HG03045 (cell line): ENCODE measurements around the gene LGALS3BP.

Source experiments
- ATAC-seq: cut with Tn5 transposase; IDR thresholded peaks from one replicate; pipeline ENCODE4 v1.9.1; 2021; ENCODE audit warnings: mild to moderate bottlenecking, moderate library complexity; ENCODE audit not compliant: unreplicated experiment

Gene LGALS3BP

DNA sequence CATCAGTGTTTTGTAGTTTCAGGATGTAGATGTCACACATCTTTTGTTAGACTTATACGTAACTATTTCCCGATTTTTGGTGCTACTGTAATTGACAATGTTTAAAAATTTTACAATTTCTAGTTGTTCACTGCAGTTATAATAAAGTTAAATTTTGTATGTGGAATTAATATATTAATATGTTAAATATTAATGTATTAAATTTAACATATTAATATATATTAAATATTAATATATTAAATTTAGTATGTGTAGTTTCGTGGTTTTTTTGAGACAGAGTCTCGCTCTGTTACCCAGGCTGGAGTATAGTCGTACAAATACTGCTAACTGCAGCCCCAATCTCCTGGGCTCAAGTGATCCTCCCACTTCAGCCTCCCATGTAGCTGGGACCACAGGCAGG is 5.7 kb upstream of the LGALS3BP start:
- ATAC-seq, result no peak

DNA sequence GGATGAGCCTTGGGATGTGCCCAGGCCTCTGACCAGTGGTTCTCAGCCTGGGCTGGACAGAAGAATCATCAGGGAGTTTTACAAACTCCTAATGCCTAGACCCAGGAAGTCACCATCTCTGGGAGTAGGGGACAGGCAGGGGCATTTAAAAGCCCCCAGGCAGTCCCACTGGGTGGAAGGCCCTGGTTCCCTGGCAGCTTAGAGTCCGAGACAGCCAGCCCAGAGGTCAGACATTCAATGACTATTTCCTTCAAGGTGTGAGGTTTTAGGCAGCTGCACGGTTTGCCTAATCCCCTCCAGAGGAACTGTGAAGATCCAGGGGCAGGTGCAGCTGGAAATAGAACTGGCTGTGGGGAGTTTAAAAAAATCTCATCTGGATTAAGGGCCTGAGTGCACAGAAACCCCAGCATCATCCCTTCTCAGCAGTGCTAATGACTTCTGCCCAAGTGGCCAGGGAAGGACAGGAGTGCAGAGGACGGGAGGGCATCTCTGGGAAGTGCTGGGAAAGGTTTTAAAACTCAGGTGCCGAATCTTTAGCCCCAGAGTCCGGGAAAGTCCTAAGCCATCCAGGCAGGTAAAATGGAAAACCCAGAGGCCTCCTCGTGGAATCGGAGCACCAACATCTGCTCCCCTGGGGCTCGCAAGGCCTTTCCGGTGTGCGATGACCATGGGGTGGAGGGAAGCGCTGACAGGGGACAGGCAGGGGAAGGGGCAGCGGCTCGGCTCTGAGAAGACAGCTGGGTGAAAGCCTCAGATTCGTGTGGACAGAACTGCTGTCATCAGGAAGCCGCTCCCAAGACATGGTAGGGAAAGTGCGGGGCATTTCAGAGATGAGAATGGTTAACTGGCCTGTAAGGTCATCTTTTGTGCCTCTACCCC is 1.5 kb upstream of the LGALS3BP start:
- ATAC-seq, result no peak

DNA sequence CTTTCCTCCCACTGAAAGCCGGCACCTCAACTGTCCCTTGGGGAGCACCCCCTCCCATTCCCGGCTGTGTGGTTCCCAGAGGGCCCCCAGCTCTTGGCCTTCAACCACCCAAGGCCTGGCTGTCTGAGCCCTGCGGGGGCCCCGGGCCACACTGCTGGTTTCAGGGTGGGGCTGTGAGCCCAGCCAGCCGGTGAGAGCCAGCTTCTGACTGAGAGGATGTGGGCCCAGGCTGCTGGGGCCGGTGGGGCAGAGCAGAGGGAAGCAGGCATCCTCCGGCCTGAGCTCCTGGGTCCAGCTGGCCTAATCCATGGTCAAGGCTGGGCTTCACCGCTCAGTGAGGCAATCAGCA is 875 bp upstream of the LGALS3BP start:
- ATAC-seq, result no peak

GRCh38 chr17:78977997-78978973 is 1.4 kb downstream of the LGALS3BP start:
- no peak for ATAC-seq

- no peak for ATAC-seq
Measured at GRCh38 chr17:78977681-78977943, 2.1 kb downstream of the LGALS3BP start.

DNA sequence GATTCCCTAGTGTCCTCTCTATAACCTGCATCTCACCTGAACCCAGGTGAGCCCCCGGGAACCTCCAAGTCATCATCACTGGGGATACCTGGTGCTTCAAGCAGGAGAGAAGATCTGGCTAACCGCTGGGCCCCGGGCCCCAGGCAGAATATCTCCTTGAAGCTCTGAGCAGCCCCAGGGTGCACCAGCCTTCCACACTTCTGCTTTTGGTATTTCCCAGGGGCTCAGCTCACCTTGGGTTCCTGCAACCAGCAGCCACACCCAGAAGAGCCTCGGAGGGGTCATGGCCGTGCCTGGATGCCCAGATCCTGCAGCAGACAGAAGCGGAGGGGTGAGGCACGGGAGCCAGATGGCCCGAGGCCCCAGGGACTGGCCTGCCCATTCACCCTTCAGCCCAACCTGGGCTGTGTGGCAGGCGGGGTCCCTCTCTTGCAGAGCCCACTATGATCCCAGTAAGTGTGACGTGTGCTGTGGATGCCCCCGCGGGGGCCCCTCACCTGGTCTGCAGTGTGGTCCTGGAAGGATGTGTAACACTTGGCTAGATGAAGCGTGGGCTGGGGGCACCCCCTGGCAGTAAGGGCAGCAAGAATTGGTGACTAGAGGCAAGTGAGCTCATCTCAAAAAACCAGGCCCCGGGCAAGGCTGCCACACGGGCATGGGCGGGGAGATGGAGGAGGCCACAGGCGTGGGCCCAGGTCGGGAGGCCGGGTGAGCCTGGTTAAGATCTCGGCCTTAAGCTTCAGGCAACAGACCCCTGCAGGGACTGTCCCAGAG is 2.6 kb downstream of the LGALS3BP start:
- ATAC-seq, result no peak

DNA sequence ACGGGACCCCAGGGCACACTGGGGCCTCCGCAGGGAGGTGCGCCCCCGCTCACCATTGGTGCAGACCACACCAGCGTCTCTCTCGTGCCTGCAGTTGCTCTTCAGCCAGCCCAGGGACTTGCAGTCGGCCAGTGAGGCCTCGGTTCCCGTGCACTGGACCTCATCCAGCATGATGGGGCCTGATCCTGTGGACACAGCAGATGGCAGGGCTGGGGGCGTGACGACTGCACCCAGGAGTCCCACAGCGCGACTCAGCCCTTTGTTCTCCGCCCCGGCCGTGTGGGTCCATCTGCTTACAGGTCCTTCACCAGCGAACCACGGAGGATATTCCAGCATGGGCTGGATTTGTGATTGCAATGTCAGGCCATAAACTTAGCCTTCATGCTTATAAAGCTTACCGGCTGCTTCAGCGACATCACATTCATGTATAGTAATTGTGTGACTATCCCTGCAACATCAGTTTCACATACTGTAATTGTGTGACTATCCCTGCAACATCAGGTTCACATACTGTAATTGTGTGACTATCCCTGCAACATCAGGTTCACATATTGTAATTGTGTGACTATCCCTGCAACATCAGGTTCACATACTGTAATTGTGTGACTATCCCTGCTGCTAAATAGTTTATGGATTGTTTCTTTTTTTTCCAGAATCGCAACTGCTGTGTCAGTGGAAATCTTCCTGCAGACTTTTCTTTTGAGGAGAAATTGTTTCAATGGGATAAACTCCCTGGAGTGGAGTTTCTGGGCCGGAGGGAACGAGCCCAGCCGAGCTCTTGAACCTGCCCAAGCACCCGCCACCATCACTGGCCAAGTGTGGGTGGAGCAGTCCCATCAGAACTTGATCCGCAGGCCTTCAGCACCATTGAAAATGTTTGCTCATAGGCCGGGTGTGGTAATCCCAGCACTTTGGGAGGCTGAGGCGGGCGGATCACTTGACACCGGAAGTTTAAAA is 4.8 kb downstream of the LGALS3BP start:
- no peak for ATAC-seq

DNA sequence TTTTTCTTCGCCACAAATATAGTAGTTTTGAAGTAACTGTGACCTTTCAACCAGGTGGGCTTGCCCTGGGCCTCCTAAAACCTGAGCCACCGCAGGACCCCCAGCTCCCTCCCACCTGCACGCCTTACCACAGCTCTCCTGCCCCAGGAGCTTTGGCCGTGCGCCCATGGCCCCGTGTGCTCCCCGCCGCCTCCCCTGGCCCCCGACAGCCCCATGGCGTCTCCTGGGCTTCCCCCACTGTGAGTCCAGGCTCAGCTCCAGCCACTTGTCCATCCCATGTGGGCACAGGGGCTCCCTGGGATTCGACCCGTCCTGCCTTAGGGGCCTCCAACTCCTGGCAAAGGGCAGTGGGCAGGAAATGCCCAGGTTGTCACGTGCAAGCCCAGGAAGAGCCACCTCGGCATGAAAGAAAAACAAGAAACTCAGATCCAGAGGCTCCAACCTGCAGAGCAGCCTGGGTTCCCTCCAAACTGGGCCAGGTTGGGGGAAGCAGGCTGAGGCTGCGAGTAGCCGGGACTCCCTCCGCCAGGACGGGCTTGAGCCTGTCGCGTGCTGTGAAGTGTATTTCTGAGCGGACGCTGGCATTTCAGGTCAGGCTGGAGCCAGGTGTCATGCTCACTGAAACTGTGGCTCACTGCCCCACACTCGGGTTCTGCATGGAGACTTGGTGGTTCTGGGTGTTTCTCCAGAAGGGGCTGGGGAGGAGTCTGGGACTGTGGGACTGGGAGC is 5.8 kb downstream of the LGALS3BP start:
- no peak for ATAC-seq

- no peak for ATAC-seq
Measured at GRCh38 chr17:78973196-78973595, 6.5 kb downstream of the LGALS3BP start.

DNA sequence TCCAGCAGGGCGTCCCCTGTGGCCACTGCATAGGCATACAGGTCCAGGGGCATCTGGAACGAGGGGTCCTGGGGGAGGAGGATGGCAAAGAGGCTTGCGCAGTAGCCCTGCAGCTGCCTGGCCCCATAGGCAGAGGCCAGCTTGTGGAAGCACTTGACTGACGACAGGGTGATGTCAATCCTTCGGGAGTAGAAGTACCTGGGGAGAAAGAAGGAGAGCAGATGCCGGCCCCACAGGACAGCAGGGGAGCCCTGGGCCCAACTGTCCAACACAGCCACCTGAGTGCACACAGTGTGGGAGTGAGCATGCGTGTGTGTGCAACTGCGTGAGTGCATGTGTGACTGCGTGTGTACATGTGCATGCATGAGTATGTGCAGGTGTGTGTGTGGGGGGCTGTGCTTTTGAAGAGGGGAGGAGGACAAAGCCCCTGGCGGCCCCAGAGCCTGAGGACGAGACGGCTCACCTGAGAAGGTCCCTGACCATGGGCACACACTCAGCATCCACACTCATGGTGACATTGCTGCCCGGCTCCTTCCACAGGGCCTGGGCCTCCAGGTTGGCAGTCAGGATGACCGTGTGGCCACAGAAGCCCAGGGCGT is 7.1 kb downstream of the LGALS3BP start:
- no peak for ATAC-seq

DNA sequence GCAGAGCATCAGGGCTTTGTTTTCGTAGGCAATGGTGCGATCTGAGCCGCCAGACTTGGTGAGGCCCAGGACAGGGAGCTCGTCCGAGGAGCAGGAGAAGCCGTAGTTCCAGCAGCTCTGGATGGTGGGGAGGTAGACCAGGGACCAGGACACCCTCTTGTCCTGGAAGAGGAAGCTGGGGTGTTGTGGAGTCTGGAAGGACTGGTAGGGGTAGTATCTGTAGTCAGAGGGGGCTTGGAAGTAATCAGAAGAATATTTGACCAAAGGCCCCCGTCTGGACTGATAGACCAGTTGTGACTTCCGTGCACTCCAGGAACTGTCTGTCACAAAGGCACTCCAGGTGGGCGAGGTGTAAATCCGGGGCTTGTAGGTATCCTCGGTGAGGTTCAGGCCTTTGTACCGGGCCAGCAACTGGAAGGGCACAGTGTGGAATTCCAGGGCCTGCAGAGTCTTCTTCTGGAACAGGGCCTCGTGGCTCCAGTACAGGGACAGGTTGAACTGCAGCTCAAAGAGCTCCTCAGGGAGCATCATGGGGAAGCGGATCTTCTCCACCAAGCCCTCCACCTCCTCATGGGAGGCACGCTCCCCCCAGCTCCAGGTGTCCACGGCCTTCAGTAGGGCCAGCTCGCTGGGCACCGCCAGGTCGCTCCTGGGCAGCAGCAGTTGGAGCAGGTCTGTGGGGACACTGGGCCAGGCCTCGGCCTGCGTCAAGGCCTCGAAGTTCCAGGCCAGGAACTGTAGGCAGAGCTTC is 7.8 kb downstream of the LGALS3BP start:
- ATAC-seq, result no peak

DNA sequence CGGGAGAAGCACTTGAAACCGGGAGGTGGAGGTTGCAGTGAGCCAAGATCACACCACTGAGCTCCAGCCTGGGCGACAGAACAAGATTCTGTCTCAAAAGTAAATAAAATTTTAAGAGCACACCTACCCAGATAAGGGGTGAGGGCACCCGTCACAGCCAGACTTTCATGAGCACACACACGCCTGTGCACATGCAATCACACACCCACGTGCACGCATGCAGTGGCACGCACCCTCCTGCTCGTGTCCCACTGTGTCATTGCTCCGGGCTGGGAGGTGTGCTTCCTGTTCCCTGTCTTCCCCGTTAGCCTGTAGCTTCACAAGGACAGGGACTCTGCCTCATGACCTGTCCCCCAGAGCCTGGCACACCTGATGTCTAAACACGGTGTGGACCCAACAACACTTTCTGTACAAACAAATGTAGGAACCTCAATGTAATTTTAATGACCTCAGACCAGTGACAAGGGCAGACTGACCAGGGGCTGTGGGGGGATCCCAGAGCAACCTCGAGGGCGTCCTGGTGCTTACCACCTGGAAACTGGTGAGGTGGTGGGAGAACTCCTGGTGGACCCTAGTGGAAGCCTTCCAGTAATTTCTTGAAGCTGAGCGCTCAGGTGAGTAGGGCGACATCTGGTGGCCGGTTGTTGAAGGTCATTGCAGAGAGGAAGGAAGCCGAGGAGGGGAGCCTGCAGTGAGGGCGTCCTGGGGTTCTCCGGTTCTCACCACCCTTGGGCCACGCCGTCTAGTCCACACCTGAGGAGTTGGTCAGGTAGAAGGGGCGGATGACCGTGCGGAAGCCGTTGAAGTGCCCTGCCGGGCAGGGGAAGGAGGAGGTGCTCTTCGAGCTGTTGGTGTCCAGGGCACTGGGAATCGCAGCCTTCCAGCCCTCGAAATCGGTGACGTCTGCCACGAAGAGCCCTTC is 8.6 kb downstream of the LGALS3BP start:
- ATAC-seq, result no peak

DNA sequence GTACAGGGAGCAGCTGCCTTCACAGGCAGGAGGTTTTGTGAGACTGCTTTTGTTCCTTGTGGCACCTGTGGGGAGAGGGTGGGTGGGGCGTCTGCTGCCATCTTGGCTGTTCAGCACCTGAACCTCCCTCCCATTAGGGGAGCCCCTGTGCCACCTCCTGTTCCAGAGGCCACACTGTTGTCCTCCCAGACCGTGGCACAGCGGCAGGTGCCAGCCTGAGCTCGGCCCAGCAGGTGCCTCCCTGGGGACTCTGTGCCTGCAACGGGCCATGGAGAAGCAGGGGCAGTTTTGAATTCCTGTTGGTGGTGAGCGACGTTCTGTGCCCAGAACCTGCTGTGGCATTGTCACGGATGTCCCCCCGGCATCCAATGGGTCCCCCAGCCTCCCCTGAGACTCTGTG is 9.9 kb downstream of the LGALS3BP start:
- no peak for ATAC-seq

DNA sequence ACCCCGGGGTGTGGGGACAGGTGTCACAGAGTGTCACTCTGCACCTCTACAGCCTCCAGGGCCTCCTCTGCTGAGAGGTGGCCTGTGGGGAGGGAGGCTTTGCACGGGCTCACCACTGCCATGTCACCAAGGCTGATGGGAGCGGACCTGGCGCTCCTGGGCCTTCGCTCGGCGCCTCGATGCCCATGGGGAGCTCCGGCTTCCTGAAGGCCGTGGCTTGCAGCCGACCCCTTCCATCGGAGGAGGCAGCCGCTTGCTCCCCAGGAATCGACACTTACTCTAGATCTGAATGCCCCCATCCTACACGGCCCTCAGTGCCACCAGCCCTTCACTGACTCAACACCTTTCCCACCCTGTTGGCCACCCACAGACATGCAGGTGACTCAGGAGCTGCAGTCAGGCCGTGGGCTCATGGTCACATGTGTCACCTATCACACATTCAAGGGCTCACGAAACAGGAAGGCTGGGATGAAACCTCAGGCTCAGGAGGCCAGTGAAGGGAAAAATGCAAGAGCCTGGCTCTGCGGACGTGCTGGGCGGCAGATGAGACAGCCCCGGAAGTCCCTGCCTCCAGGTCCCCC is 11.9 kb downstream of the LGALS3BP start:
- no peak for ATAC-seq

GRCh38 chr17:78966910-78967600 is 12.7 kb downstream of the LGALS3BP start:
- no peak for ATAC-seq

DNA sequence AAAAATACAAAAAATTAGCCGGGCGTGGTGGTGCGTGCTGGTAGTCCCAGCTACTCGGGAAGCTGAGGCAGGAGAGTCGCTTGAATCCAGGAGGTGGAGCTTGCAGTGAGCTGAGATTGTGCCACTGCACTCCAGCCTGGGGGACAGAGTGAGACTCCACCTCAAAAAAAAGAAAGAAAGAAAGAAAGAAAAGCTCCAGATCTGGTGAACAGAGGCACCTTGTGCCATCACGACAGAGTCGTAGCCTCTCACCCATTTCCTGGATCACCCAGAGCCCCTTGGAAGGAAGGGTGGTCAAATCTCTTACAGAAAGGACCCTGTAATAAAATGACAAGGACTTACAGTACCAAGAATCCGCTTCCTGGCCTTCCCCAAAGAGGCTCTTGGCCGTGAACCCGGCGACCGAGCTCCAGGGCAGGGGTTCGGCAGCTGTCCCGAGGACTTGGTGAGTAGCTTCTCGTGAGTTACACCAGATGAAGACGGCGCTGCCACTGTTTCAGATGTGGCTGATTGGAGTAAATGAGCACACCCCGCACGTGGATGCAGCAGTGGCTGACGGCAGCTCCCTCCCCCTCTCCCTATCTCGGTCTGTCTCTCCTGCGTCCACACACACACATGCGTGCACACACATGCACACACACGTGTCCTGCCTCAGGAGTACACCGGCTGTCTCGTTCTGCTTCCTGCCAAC is 13.5 kb downstream of the LGALS3BP start:
- ATAC-seq, result no peak
